GM12892 (cell line): Measurements from ENCODE around the gene EIF3L.

ENCODE experiments used
- POLR2A ChIP-seq: IDR thresholded peaks from 2 replicates; pipeline ENCODE4 v1.6.1; 2011; ENCODE audit warnings: low read depth, low read length, control low read depth
- POLR2AphosphoS5 ChIP-seq: IDR thresholded peaks from 2 replicates; pipeline ENCODE4 v1.6.1; 2011; ENCODE audit warnings: low read depth, low read length, control low read depth
- TAF1 ChIP-seq: IDR thresholded peaks from 2 replicates; pipeline ENCODE4 v1.6.1; 2011; ENCODE audit warnings: low read depth, mild to moderate bottlenecking, control low read depth, low read length, borderline replicate concordance

- TF ChIP-seq POLR2A (no peak), POLR2AphosphoS5 (no peak), TAF1 (no peak)
Observed at GRCh38 chr22:37801946-37802309, 47.3 kb upstream of the EIF3L start.
